HFFc6 (cell line): ENCODE results near the gene UBE2QL1. TPM values are rescaled to one million over a fixed set of nuclear protein-coding genes. Genes with fewer than 3 reads are reported as not detected.
A peak's percentile ranks its signal among the peaks of the same experiment; 100 is the strongest.

ENCODE experiments used
- DNase-seq: peaks from one replicate; pipeline ENCODE4 v3.0.0-alpha.2; 2018
- H3K27ac Mint-ChIP-seq: 2 replicates; pipeline ENCODE4 v1.8.0; 2020; ENCODE audit warnings: mild to moderate bottlenecking, mixed read lengths
- H3K27me3 Mint-ChIP-seq: 2 replicates; pipeline ENCODE4 v1.8.0; 2021; ENCODE audit warnings: mild to moderate bottlenecking, moderate library complexity, mixed read lengths; ENCODE audit not compliant: insufficient read depth
- H3K36me3 Mint-ChIP-seq: 2 replicates; pipeline ENCODE4 v1.8.0; 2021; ENCODE audit warnings: low read depth, mixed read lengths
- H3K4me1 Mint-ChIP-seq: 2 replicates; pipeline ENCODE4 v1.8.0; 2020; ENCODE audit warnings: low read depth, mixed read lengths
- H3K4me3 Mint-ChIP-seq: 2 replicates; pipeline ENCODE4 v1.8.0; 2020; ENCODE audit warnings: mild to moderate bottlenecking, moderate library complexity, mixed read lengths
- H3K9me3 Mint-ChIP-seq: 2 replicates; pipeline ENCODE4 v1.8.0; 2020; ENCODE audit warnings: mild to moderate bottlenecking, mixed read lengths
- CTCF ChIP-seq: fragments of 200-600 bp; sonication (generic); IDR thresholded peaks from 2 replicates; pipeline ENCODE4 v1.5.0; 2021; ENCODE audit warnings: antibody characterized with exemption, mild to moderate bottlenecking
- total RNA-seq, 6 experiments: library from RNA; stranded (reverse); fragmentation: NEBNext Ultra II Directional; extraction: Animal tissue kit (Norgen Biotek cat#: 25700); gene quantifications; 2 replicates in 1 of 6; 3 replicates in 5 of 6; pipeline ENCODE4 v1.2.3, GENCODE V29; 2021

The UBE2QL1 gene
- total RNA-seq, 6 experiments from 2014 or later: not detected

- DNase-seq: no peak
- no peak for TF ChIP-seq CTCF
- Mint-ChIP-seq H3K4me3 (no peak overlapping the region), H3K9me3 (no peaks in the 10 kb centered on the region), H3K4me1 (no peaks in the 10 kb centered on the region), H3K36me3 (no peaks in the 10 kb centered on the region), H3K27ac (no peak overlapping the region), H3K27me3 (peaks cover 29% of the 10 kb centered on the region)
Observed at GRCh38 chr5:6522923-6523322, 74.3 kb downstream of the UBE2QL1 start.

- Mint-ChIP-seq H3K9me3 (no peaks in the 10 kb centered on the region), H3K27me3 (peaks cover 24% of the 10 kb centered on the region), H3K36me3 (no peaks in the 10 kb centered on the region), H3K27ac (no peak overlapping the region), H3K4me3 (no peak overlapping the region), H3K4me1 (no peaks in the 10 kb centered on the region)
- no peak for DNase-seq
- TF ChIP-seq CTCF: no peak
Observed at GRCh38 chr5:6525422-6525821, 76.8 kb downstream of the UBE2QL1 start.

- H3K27ac Mint-ChIP-seq: no peak overlapping the region
- H3K27me3 Mint-ChIP-seq: peaks cover 19% of the 10 kb centered on the region
Observed at GRCh38 chr5:6525910-6526309, 77.3 kb downstream of the UBE2QL1 start.

GRCh38 chr5:6527749-6528455 lies 79.2 kb downstream of the UBE2QL1 start:
- Mint-ChIP-seq H3K4me3 (no peak overlapping the region), H3K27me3 (peaks cover 10% of the 10 kb centered on the region), H3K9me3 (no peaks in the 10 kb centered on the region), H3K4me1 (no peaks in the 10 kb centered on the region), H3K27ac (no peak overlapping the region), H3K36me3 (no peaks in the 10 kb centered on the region)
- DNase-seq: no peak
- no peak for TF ChIP-seq CTCF

More at GRCh38 chr5:6525910-6526309, 77.3 kb downstream of the UBE2QL1 start:
- no peaks in the 10 kb centered on the region for H3K9me3 Mint-ChIP-seq
- no peaks in the 10 kb centered on the region for H3K36me3 Mint-ChIP-seq
- H3K4me1 Mint-ChIP-seq: no peaks in the 10 kb centered on the region
- TF ChIP-seq CTCF: peak; percentile 63
- H3K4me3 Mint-ChIP-seq: no peak overlapping the region
- peak; percentile 1 for DNase-seq

- no peak for TF ChIP-seq CTCF
- H3K9me3 Mint-ChIP-seq: no peaks in the 10 kb centered on the region
Observed at GRCh38 chr5:6535594-6535993, 86.9 kb downstream of the UBE2QL1 start.

More at GRCh38 chr5:6535594-6535993, 86.9 kb downstream of the UBE2QL1 start:
- Mint-ChIP-seq H3K4me3 (no peak overlapping the region), H3K27ac (no peak overlapping the region), H3K4me1 (no peaks in the 10 kb centered on the region), H3K27me3 (peaks cover 4% of the 10 kb centered on the region), H3K36me3 (no peaks in the 10 kb centered on the region)
- DNase-seq: no peak
